Heart right ventricle (tissue), 16 donors: ENCODE measurements around the gene WDSUB1. TPM values are rescaled to one million over a fixed set of nuclear protein-coding genes. Genes with fewer than 3 reads are reported as not detected.

ENCODE experiments used
- ATAC-seq, 8 donors: fragments of 200-7000 bp; cut with Tn5 transposase; one replicate each; pipeline ENCODE4 v1.9.1; 2020; ENCODE audit warnings: mild to moderate bottlenecking in 8 of 8, moderate library complexity in 8 of 8, moderate number of reproducible peaks in 1 of 8
- DNase-seq, 2 donors: peaks; one replicate each; pipeline ENCODE4 v3.0.0-alpha.2; 2020
- H3K27ac ChIP-seq, 10 donors: fragments of 200-600 bp; sonication (generic) in 2 of 10; one replicate each; pipeline versions ENCODE4 v1.5.0 to v1.8.0; 2020 to 2022; ENCODE audit warnings: mild to moderate bottlenecking in 3 of 10
- H3K27me3 ChIP-seq, 7 donors: fragments of 200-600 bp; one replicate each; pipeline ENCODE4 v1.8.0; 2021 to 2022; ENCODE audit warnings: mild to moderate bottlenecking in 2 of 7
- H3K36me3 ChIP-seq, 9 donors: fragments of 200-600 bp; sonication (generic) in 1 of 9; one replicate each; pipeline versions ENCODE4 v1.5.0 to v1.8.0; 2020 to 2022; ENCODE audit warnings: mild to moderate bottlenecking in 2 of 9
- H3K4me1 ChIP-seq, 9 donors: fragments of 200-600 bp; sonication (generic) in 1 of 9; one replicate each; pipeline versions ENCODE4 v1.5.0 to v1.8.0; 2020 to 2022; ENCODE audit warnings: mild to moderate bottlenecking in 4 of 9
- H3K4me3 ChIP-seq, 10 donors: fragments of 200-600 bp; sonication (generic) in 2 of 10; one replicate each; pipeline versions ENCODE4 v1.5.0 to v1.8.0; 2020 to 2022; ENCODE audit warnings: mild to moderate bottlenecking in 7 of 10, moderate library complexity in 2 of 10
- H3K9me3 ChIP-seq, 11 donors: fragments of 200-600 bp in 10 of 11; sonication (generic) in 2 of 11; one replicate each; pipeline versions ENCODE4 v1.5.0 to v1.8.0; 2013 to 2022; ENCODE audit warnings: mild to moderate bottlenecking in 2 of 11, control low read depth in 1 of 11, moderate library complexity in 1 of 11
- WGBS, 2 donors: extraction: QIAGEN DNeasy Blood & Tissue Kit; methylation state at CpG; one replicate each; pipeline ENCODE4 v1.1.7; 2013; ENCODE audit warnings: inconsistent platforms in 1 of 2; 5-methylcytosine and 5-hydroxymethylcytosine counted together
- intact Hi-C, 10 donors: fragments of 100-400 bp; cut with DNase I; formaldehyde crosslinking; loops; one replicate each; pipeline versions ENCODE4 v1.11.1 to v1.14.2; 2022
- polyA plus RNA-seq, 2 donors: library from polyadenylated mRNA; stranded (reverse); fragments of 200-250 nt; gene quantifications; one replicate each; pipeline ENCODE4 v1.2.3, GENCODE V29; 2013
- total RNA-seq, 10 donors: library from RNA; stranded (reverse); fragmentation: NEBNext Ultra II Directional in 3 of 10; extraction: Animal tissue kit (Norgen Biotek cat#: 25700) in 3 of 10; gene quantifications; one replicate each; pipeline versions ENCODE4 v1.2.1 to v1.2.4, GENCODE V29; 2021 to 2023
- TF ChIP-seq, protein P1 (sequence below), 9 donors: fragments of 200-600 bp; sonication (generic) in 2 of 9; IDR thresholded peaks; one replicate each; pipeline versions ENCODE4 v1.5.0 to v1.8.0; 2021 to 2022; ENCODE audit warnings: antibody characterized with exemption in 9 of 9, mild to moderate bottlenecking in 5 of 9, moderate library complexity in 1 of 9
- donor health status: Arrhythmogenic right ventricular cardiomyopathy.
- donor health status: ischemic (EF 13 %, LVEDD 7.1; RV severe dilation, severe dysfunction).
- donor health status: healthy with polysubstance abuse.
- donor health status: DM: no; HTN: yes; CAD: no.
- donor health status: DM: no; HTN: no; CAD: no.
- donor health status: ischemic (EF 25% LVEDD 6.9; RV normal size, moderate dysfunction).
- donor health status: ischemic (EF 25% LVEDD 5.7; RV mildly dilated, moderate dysfunction).
- donor health status: healthy.
- donor health status: DM: yes; HTN: yes; CAD: no.
- donor health status: Ischemic cardiomyopathy.
- donor health status: ischemic (EF 35%, LVEDD 5.7; RV mildly dilated, moderate dysfunction).
- donor health status: nonischemic (EF 11% LVEDD 7.7; RV severe dilation, severe dysfunction).
- donor health status: DM: yes; HTN: yes; CAD: no.
- donor health status: PGD.
- donor health status: ischemic (EF 29% LVEDD 5.4; RV normal size, mild dysfunction).
- donor health status: nonischemic (EF 23%, LVEDD 6.1; RV moderate dilation, normal function).

Gene WDSUB1
- total and polyA plus RNA-seq, 12 donors, result 4.3 to 13.8 (median 9.3) TPM

DNA sequence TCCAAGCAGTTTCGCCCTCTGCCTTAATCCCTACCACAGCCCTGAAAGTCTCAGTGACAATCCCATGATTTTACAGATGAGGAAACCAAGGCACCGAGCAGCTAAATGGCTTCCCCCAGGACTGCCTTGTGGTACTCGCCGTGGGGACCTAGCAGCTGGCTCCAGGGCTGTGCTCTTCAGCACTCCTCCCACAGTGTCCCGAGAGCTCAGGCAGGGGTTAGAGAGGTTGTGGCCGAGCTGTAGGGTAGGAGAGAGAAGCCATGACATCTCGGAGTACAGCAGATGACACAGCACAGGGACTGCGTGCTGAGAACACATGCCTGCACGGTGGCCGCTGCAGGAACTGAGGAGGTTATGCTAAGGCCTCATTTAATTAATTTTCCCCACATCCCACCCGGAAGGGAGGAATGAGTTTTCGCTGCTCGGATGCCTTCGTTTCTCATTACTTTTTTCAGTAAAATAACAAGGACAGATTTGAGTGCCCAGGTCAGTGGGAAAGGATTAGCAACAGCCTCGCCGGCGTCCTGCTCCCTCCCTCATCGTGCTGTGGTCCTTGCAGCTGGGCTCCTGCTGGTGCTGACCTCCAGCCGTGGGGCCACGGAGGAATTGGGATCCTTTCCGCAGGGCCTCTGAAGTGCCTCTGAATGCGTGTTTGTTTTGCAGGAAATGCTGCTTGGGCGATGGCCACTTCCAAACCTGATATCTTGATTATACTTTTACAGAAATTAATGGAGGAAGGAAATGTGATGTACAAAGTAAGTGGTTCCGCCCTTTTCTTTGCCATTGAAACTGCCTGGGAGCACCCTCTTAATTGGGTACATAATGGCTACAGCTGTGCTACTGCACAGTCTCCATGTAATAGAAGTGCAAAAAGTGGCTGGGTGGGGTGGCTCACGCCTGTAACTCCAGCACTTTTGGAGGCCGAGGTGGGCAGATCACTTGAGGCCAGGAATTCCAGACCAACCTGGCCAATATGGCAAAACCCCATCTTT, 61.2 kb downstream of the WDSUB1 start:
- ATAC-seq (peak; percentile 40 to 81 (median 66)), DNase-seq (peak; percentile 58 to 60)
- H3K36me3 ChIP-seq, result peaks cover 0 to 98% (median 45%) of the 10 kb centered on the region in 9 donors

DNA sequence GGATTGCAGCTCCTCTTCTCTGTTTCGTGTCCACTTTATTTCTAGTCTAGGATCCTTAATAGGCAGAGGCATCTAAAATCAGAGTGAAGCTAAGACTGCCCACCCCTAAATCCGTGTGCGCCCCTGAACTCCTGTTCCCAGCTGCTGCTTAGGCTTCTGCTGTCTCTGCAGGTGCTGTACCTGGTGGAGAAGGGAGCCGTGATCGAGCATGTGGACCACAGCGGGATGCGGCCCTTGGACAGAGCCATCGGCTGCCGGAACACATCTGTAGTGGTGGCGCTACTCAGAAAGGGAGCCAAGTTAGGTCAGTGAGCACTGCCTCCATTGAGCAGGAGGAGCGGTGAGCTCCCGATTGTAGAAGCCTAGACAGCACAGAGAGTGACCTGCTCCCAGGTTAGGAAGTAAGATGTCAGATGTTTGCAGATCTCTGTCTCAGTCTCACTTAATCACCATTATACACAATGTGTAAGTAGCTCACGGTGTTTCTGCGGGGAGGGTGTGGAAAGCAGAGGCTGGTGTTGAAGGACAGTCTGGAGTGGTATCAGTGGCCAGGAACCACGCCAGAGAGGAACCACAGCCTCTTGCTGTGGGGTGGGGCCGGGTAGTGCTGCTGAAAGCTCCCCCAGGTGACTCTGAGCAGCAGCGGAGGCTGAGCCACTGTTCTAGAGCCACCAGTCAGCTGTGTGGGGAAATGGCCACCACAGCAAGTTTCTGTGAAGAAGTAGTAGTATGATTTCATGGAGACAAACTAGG, 62.3 kb downstream of the WDSUB1 start:
- Histone ChIP-seq H3K9me3 (no peaks in the 10 kb centered on the region), H3K27ac (peak overlapping the region in 9 of 10 donors; percentile 58 to 85 (median 80)), H3K27me3 (no peaks in the 10 kb centered on the region), H3K4me1 (peaks cover 7 to 59% (median 36%) of the 10 kb centered on the region in 9 donors), H3K36me3 (peaks cover 0 to 96% (median 38%) of the 10 kb centered on the region in 9 donors), H3K4me3 (no peak overlapping the region)
- intact Hi-C loops, result loop anchor here in 1 of 10 donors (10.0 kb wide), 1 partner anchor 61 kb away; the partner anchor contains the start of gene WDSUB1
- no peak for DNase-seq
- 82 to 83% methylated on average over 17 of the region's 17 CpGs for WGBS, 2 donors
- TF ChIP-seq, protein P1, sequence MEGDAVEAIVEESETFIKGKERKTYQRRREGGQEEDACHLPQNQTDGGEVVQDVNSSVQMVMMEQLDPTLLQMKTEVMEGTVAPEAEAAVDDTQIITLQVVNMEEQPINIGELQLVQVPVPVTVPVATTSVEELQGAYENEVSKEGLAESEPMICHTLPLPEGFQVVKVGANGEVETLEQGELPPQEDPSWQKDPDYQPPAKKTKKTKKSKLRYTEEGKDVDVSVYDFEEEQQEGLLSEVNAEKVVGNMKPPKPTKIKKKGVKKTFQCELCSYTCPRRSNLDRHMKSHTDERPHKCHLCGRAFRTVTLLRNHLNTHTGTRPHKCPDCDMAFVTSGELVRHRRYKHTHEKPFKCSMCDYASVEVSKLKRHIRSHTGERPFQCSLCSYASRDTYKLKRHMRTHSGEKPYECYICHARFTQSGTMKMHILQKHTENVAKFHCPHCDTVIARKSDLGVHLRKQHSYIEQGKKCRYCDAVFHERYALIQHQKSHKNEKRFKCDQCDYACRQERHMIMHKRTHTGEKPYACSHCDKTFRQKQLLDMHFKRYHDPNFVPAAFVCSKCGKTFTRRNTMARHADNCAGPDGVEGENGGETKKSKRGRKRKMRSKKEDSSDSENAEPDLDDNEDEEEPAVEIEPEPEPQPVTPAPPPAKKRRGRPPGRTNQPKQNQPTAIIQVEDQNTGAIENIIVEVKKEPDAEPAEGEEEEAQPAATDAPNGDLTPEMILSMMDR (IDR thresholded peaks at IDR 0.05), result no peak
- peak in 1 of 8 donors; percentile 17 for ATAC-seq

More for the DNA sequence above, 61.2 kb downstream of the WDSUB1 start:
- 66% methylated on average over 26 of the region's 26 CpGs for WGBS, 2 donors
- TF ChIP-seq, protein P1 (IDR thresholded peaks at IDR 0.05), result no peak
- no peaks in the 10 kb centered on the region for H3K9me3 ChIP-seq
- H3K4me1 ChIP-seq, result peaks cover 7 to 64% (median 36%) of the 10 kb centered on the region in 9 donors
- peak overlapping the region; percentile 58 to 85 (median 79) for H3K27ac ChIP-seq
- no peaks in the 10 kb centered on the region for H3K27me3 ChIP-seq
- intact Hi-C loops, result loop anchor here in 1 of 10 donors (10.0 kb wide), 1 partner anchor 59 kb away; the partner anchor contains the start of gene WDSUB1
- no peak overlapping the region for H3K4me3 ChIP-seq

DNA sequence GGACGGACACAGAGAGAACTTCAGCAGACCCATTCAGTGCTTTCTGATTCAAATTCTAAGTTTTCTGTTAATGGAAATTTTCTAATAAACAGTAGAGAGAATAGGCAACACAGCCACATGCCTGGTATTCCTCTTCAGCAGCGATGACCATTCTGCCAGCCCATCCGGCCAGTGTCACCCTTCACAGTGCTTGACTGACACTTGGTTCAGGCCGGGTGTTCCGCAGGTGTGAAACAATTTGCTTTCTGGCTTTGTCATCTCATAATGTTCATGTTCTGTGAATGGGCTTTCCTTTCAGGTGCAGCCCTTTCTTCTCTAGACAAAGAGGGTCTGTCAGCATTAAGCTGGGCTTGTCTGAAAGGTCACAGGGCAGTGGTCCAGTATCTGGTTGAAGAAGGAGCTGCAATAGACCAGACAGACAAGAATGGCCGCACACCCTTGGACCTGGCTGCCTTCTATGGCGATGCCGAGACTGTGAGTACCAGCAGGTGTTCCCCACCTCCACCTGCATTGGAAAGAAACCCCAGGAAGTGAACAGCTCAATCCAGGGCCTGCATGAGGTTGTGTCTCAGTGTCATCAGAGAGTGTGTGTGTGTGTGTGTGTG, 67.0 kb downstream of the WDSUB1 start:
- Histone ChIP-seq H3K27ac (no peak overlapping the region), H3K4me1 (peaks cover 0 to 33% (median 10%) of the 10 kb centered on the region in 9 donors), H3K4me3 (no peak overlapping the region), H3K36me3 (peaks cover 0 to 98% (median 53%) of the 10 kb centered on the region in 9 donors), H3K27me3 (no peaks in the 10 kb centered on the region), H3K9me3 (no peaks in the 10 kb centered on the region)
- DNase-seq, result no peak
- 95 to 97% methylated on average over 8 of the region's 8 CpGs for WGBS, 2 donors
- TF ChIP-seq, protein P1 (IDR thresholded peaks at IDR 0.05), result no peak
- ATAC-seq, result no peak
- intact Hi-C loops, result no loop called here
